Measurements from ENCODE around the gene ARHGEF9. TPM values are rescaled to one million over a fixed set of nuclear protein-coding genes. Genes with fewer than 3 reads are reported as not detected.
"Not testable (repeated sequence)": the region's sequence is repeated elsewhere in the genome, so short reads cannot be mapped to it uniquely, and the experiment has no call there.

The ARHGEF9 gene
- total RNA-seq, 1 experiment from 2014 or later: 16.7 TPM

DNA sequence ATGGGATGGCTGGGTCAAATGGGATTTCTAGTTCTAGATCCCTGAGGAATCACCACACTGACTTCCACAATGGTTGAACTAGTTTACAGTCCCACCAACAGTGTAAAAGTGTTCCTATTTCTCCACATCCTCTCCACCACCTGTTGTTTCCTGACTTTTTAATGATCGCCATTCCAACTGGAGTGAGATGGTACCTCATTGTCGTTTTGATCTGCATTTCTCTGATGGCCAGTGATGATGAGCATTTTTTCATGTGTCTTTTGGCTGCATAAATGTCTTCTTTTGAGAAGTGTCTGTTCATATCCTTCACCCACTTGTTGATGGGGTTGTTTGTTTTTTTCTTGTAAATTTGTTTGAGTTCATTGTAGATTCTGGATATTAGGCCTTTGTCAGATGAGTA, 139.3 kb downstream of the ARHGEF9 start:
- H3K9me3 ChIP-seq (ENCODE audit: control insufficient read depth, insufficient read depth, low read depth, low read length); intact Hi-C loops (cut with micrococcal nuclease; ENCODE audit: unreplicated experiment); H3K27ac ChIP-seq (ENCODE audit: low read length); H3K4me3 ChIP-seq (ENCODE audit: low read depth in 2 of 2, low read length in 2 of 2); POLR2A ChIA-PET; H3K36me3 ChIP-seq (ENCODE audit: control insufficient read depth, insufficient read depth, low read length); DNase-seq (ENCODE audit: low read depth, low spot score); H3K4me1 ChIP-seq (ENCODE audit: control insufficient read depth, insufficient read depth, low read length); in situ Hi-C loops (cut with HindIII; ENCODE audit: low pct_unique_long_range_greater_than_20kb, low sequenced_read_pairs); CTCF ChIA-PET; ATAC-seq; BruUV-seq (replicated peaks); H3K27me3 ChIP-seq (ENCODE audit: control insufficient read depth, insufficient read depth, low read length): not testable (repeated sequence)

DNA sequence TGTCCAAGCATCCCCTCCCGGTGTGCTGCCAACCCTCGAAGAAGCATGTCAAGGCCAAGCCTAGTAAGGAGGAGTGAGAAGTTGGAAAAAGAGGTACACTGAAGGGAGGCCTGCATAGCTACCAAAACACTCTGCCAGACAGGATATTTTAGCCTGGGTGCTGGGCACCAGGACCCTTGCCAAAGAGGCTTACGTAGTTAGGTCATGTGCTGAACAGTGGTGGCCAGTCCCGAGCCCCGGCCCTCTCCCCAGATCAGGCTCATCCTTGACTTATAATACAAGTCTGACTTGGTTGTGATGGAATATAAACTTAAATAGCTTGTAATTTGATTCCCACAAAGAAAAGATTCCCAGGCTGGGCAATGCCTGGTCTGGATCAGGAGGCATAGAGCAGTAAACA, 149.3 kb downstream of the ARHGEF9 start:
- no peak overlapping the region for H3K27ac ChIP-seq (ENCODE audit: low read length)
- no peaks in the 10 kb centered on the region for H3K4me1 ChIP-seq (ENCODE audit: control insufficient read depth, insufficient read depth, low read length)
- no peaks in the 10 kb centered on the region for H3K27me3 ChIP-seq (ENCODE audit: control insufficient read depth, insufficient read depth, low read length)
- ChIA-PET CTCF (no interaction called here), POLR2A (no interaction called here)
- no peaks in the 10 kb centered on the region for H3K36me3 ChIP-seq (ENCODE audit: control insufficient read depth, insufficient read depth, low read length)
- ATAC-seq (no peak), DNase-seq (ENCODE audit: low read depth, low spot score) (no peak)
- BruUV-seq (replicated peaks): no TSS peak
- intact Hi-C loops (cut with micrococcal nuclease; ENCODE audit: unreplicated experiment): no loop called here
- in situ Hi-C loops (cut with HindIII; ENCODE audit: low pct_unique_long_range_greater_than_20kb, low sequenced_read_pairs): no loop called here
- no peaks in the 10 kb centered on the region for H3K9me3 ChIP-seq (ENCODE audit: control insufficient read depth, insufficient read depth, low read depth, low read length)
- TF ChIP-seq TCF7L2 (IDR thresholded peaks at IDR 0.05; ENCODE audit: low read depth, low read length): no peak
- TF ChIP-seq, protein P1, sequence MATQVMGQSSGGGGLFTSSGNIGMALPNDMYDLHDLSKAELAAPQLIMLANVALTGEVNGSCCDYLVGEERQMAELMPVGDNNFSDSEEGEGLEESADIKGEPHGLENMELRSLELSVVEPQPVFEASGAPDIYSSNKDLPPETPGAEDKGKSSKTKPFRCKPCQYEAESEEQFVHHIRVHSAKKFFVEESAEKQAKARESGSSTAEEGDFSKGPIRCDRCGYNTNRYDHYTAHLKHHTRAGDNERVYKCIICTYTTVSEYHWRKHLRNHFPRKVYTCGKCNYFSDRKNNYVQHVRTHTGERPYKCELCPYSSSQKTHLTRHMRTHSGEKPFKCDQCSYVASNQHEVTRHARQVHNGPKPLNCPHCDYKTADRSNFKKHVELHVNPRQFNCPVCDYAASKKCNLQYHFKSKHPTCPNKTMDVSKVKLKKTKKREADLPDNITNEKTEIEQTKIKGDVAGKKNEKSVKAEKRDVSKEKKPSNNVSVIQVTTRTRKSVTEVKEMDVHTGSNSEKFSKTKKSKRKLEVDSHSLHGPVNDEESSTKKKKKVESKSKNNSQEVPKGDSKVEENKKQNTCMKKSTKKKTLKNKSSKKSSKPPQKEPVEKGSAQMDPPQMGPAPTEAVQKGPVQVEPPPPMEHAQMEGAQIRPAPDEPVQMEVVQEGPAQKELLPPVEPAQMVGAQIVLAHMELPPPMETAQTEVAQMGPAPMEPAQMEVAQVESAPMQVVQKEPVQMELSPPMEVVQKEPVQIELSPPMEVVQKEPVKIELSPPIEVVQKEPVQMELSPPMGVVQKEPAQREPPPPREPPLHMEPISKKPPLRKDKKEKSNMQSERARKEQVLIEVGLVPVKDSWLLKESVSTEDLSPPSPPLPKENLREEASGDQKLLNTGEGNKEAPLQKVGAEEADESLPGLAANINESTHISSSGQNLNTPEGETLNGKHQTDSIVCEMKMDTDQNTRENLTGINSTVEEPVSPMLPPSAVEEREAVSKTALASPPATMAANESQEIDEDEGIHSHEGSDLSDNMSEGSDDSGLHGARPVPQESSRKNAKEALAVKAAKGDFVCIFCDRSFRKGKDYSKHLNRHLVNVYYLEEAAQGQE (IDR thresholded peaks at IDR 0.05; ENCODE audit: insufficient read depth in 1 of 2, low read depth in 2 of 2, low read length in 1 of 2): no peak
- TF ChIP-seq, protein P2, sequence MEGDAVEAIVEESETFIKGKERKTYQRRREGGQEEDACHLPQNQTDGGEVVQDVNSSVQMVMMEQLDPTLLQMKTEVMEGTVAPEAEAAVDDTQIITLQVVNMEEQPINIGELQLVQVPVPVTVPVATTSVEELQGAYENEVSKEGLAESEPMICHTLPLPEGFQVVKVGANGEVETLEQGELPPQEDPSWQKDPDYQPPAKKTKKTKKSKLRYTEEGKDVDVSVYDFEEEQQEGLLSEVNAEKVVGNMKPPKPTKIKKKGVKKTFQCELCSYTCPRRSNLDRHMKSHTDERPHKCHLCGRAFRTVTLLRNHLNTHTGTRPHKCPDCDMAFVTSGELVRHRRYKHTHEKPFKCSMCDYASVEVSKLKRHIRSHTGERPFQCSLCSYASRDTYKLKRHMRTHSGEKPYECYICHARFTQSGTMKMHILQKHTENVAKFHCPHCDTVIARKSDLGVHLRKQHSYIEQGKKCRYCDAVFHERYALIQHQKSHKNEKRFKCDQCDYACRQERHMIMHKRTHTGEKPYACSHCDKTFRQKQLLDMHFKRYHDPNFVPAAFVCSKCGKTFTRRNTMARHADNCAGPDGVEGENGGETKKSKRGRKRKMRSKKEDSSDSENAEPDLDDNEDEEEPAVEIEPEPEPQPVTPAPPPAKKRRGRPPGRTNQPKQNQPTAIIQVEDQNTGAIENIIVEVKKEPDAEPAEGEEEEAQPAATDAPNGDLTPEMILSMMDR (IDR thresholded peaks at IDR 0.05): no peak
- no peak for TF ChIP-seq SIN3A (IDR thresholded peaks at IDR 0.05; ENCODE audit: borderline replicate concordance, insufficient read depth, low read depth, low read length)
- no peak for TF ChIP-seq POLR2AphosphoS5 (IDR thresholded peaks at IDR 0.05; ENCODE audit: low read depth, low read length)
- H3K4me3 ChIP-seq (ENCODE audit: low read depth in 2 of 2, low read length in 2 of 2): no peak overlapping the region

DNA sequence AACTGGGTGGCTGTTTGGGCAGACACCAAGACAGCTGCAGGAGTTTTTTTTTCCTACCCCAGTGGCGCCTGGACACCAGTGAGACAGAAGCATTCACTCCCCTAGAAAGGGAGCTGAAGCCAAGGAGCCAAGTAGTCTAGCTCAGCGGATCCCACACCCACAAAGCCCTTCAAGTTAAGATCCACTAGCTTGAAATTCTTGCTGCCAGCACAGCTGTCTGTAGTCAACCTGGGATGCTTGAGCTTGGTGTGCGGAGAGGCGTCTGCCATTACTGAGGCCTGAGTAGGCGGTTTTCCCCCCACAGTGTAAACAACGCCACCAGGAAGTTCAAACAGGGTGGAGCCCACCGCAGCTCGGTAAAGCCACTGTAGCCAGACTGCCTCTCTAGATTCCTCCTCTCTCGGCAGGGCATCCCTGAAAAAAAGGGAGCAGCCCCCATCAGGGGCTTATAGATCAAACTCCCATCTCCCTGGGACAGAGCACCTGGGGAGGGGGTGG, 171.4 kb downstream of the ARHGEF9 start:
- no TSS peak for BruUV-seq (replicated peaks)
- Histone ChIP-seq H3K9me3 (ENCODE audit: control insufficient read depth, insufficient read depth, low read depth, low read length) (no peaks in the 10 kb centered on the region), H3K36me3 (ENCODE audit: control insufficient read depth, insufficient read depth, low read length) (no peaks in the 10 kb centered on the region), H3K27ac (ENCODE audit: low read length) (no peak overlapping the region), H3K4me3 (ENCODE audit: low read depth in 2 of 2, low read length in 2 of 2) (no peak overlapping the region), H3K27me3 (ENCODE audit: control insufficient read depth, insufficient read depth, low read length) (no peaks in the 10 kb centered on the region), H3K4me1 (ENCODE audit: control insufficient read depth, insufficient read depth, low read length) (no peaks in the 10 kb centered on the region)
- ChIA-PET POLR2A (no interaction called here), CTCF (no interaction called here)
- in situ Hi-C loops (cut with HindIII; ENCODE audit: low pct_unique_long_range_greater_than_20kb, low sequenced_read_pairs): no loop called here
- ATAC-seq: no peak
- intact Hi-C loops (cut with micrococcal nuclease; ENCODE audit: unreplicated experiment): no loop called here
- TF ChIP-seq, protein P2 (IDR thresholded peaks at IDR 0.05): no peak
- TF ChIP-seq POLR2AphosphoS5 (IDR thresholded peaks at IDR 0.05; ENCODE audit: low read depth, low read length) (no peak), SIN3A (IDR thresholded peaks at IDR 0.05; ENCODE audit: borderline replicate concordance, insufficient read depth, low read depth, low read length) (no peak), TCF7L2 (IDR thresholded peaks at IDR 0.05; ENCODE audit: low read depth, low read length) (no peak)
- TF ChIP-seq, protein P1 (IDR thresholded peaks at IDR 0.05; ENCODE audit: insufficient read depth in 1 of 2, low read depth in 2 of 2, low read length in 1 of 2): no peak
- DNase-seq (ENCODE audit: low read depth, low spot score): no peak
